H9 (cell line): ENCODE measurements around the gene SGCD. TPM values are rescaled to one million over a fixed set of nuclear protein-coding genes. Genes with fewer than 3 reads are reported as not detected.

Experiments
- DNase-seq: peaks from one replicate; pipeline ENCODE4 v3.0.0-alpha.2; 2017
- H2AFZ ChIP-seq: one replicate; pipeline ENCODE4 v1.6.1; 2013; ENCODE audit warnings: mild to moderate bottlenecking, low read length, control low read depth, moderate library complexity
- H2AK5ac ChIP-seq: 2 replicates; pipeline ENCODE4 v1.6.1; 2013; ENCODE audit warnings: low read length, control low read depth, mixed read lengths; ENCODE audit not compliant: insufficient read length
- H2BK120ac ChIP-seq: one replicate; pipeline ENCODE4 v1.6.1; 2013; ENCODE audit warnings: low read depth, mild to moderate bottlenecking, low read length, control low read depth, inconsistent platforms; ENCODE audit not compliant: poor library complexity, severe bottlenecking
- H2BK12ac ChIP-seq: 2 replicates; pipeline ENCODE4 v1.6.1; 2013; ENCODE audit warnings: low read length, control low read depth, mixed read lengths, low read depth; ENCODE audit not compliant: insufficient read length
- H2BK15ac ChIP-seq: 2 replicates; pipeline ENCODE4 v1.6.1; 2013; ENCODE audit warnings: low read depth, low read length, control low read depth
- H2BK20ac ChIP-seq: one replicate; pipeline ENCODE4 v1.6.1; 2013; ENCODE audit warnings: low read depth, mild to moderate bottlenecking, low read length, control low read depth, inconsistent platforms; ENCODE audit not compliant: poor library complexity, severe bottlenecking
- H2BK5ac ChIP-seq: 2 replicates; pipeline ENCODE4 v1.6.1; 2013; ENCODE audit warnings: low read length, control low read depth, mixed read lengths; ENCODE audit not compliant: insufficient read length
- H3K14ac ChIP-seq: 2 replicates; pipeline ENCODE4 v1.6.1; 2013; ENCODE audit warnings: low read length, control low read depth; ENCODE audit not compliant: insufficient read depth
- H3K18ac ChIP-seq: 2 replicates; pipeline ENCODE4 v1.6.1; 2013; ENCODE audit warnings: low read depth, mild to moderate bottlenecking, mixed read lengths, low read length, control low read depth; ENCODE audit not compliant: insufficient read length
- H3K23ac ChIP-seq: 2 replicates; pipeline ENCODE4 v1.6.1; 2013; ENCODE audit warnings: low read length, control low read depth, mixed read lengths, low read depth; ENCODE audit not compliant: insufficient read length
- H3K23me2 ChIP-seq: 2 replicates; pipeline ENCODE4 v1.6.1; 2013; ENCODE audit warnings: low read depth, mild to moderate bottlenecking, mixed read lengths, low read length, control low read depth; ENCODE audit not compliant: insufficient read length, poor library complexity, severe bottlenecking
- H3K27ac ChIP-seq: 2 replicates; pipeline ENCODE4 v1.5.1; 2013; ENCODE audit warnings: low read length, control low read depth, mixed read lengths, low read depth; ENCODE audit not compliant: insufficient read length
- H3K27me3 ChIP-seq: 2 replicates; pipeline ENCODE4 v1.6.1; 2013; ENCODE audit warnings: low read length, control low read depth, inconsistent platforms; ENCODE audit not compliant: insufficient read depth
- H3K4ac ChIP-seq: 2 replicates; pipeline ENCODE4 v1.6.1; 2013; ENCODE audit warnings: low read depth, mild to moderate bottlenecking, control low read depth, inconsistent platforms, low read length, moderate library complexity
- H3K4me1 ChIP-seq: 2 replicates; pipeline ENCODE4 v1.6.1; 2013; ENCODE audit warnings: low read length, control low read depth, inconsistent platforms; ENCODE audit not compliant: insufficient read depth
- H3K4me2 ChIP-seq: 2 replicates; pipeline ENCODE4 v1.6.1; 2013; ENCODE audit warnings: low read length, control low read depth, mixed read lengths; ENCODE audit not compliant: insufficient read length, insufficient read depth
- H3K56ac ChIP-seq: 2 replicates; pipeline ENCODE4 v1.6.1; 2013; ENCODE audit warnings: low read depth, mild to moderate bottlenecking, mixed read lengths, low read length, control low read depth; ENCODE audit not compliant: insufficient read length
- H3K79me1 ChIP-seq: 2 replicates; pipeline ENCODE4 v1.6.1; 2013; ENCODE audit warnings: low read depth, mild to moderate bottlenecking, moderate library complexity, low read length, control low read depth, inconsistent platforms; ENCODE audit not compliant: insufficient read depth, poor library complexity, severe bottlenecking
- H3K79me2 ChIP-seq: 2 replicates; pipeline ENCODE4 v1.6.1; 2013; ENCODE audit warnings: low read length, control low read depth, inconsistent platforms; ENCODE audit not compliant: insufficient read depth
- H3K9ac ChIP-seq: 2 replicates; pipeline ENCODE4 v1.6.1; 2013; ENCODE audit warnings: low read length, control low read depth, mixed read lengths; ENCODE audit not compliant: insufficient read length; ENCODE audit errors: extremely low read depth
- H3K9me3 ChIP-seq: one replicate; pipeline ENCODE4 v1.6.1; 2013; ENCODE audit warnings: low read depth, low read length, inconsistent platforms; ENCODE audit not compliant: control insufficient read depth
- H3T11ph ChIP-seq: one replicate; pipeline ENCODE4 v1.6.1; 2013; ENCODE audit warnings: mild to moderate bottlenecking, low read length, control low read depth, inconsistent platforms
- H4K20me1 ChIP-seq: one replicate; pipeline ENCODE4 v1.6.1; 2013; ENCODE audit not compliant: control insufficient read depth, insufficient read length, insufficient read depth
- H4K5ac ChIP-seq: 2 replicates; pipeline ENCODE4 v1.6.1; 2013; ENCODE audit warnings: low read depth, mild to moderate bottlenecking, mixed read lengths, low read length, control low read depth; ENCODE audit not compliant: insufficient read length
- H4K8ac ChIP-seq: replicated peaks from 2 replicates; pipeline ENCODE4 v1.6.1; 2013; ENCODE audit warnings: low read length, control low read depth, mixed read lengths, low read depth; ENCODE audit not compliant: insufficient read length
- H4K91ac ChIP-seq: 2 replicates; pipeline ENCODE4 v1.6.1; 2013; ENCODE audit warnings: low read depth, mild to moderate bottlenecking, moderate library complexity, mixed read lengths, low read length, control low read depth; ENCODE audit not compliant: insufficient read length
- H3K27ac Mint-ChIP-seq, 3 experiments: 2 replicates in 2 of 3; 3 replicates in 1 of 3; pipeline ENCODE4 v1.8.0; 2020 to 2021; ENCODE audit warnings: mixed read lengths in 3 of 3, mild to moderate bottlenecking in 1 of 3, moderate library complexity in 1 of 3
- H3K27me3 Mint-ChIP-seq: 2 replicates; pipeline ENCODE4 v1.8.0; 2021; ENCODE audit warnings: low read depth, mild to moderate bottlenecking, moderate library complexity, mixed read lengths
- H3K36me3 Mint-ChIP-seq, 3 experiments: 2 replicates in 2 of 3; 3 replicates in 1 of 3; pipeline ENCODE4 v1.8.0; 2020 to 2021; ENCODE audit warnings: low read depth in 3 of 3, mixed read lengths in 3 of 3; ENCODE audit not compliant: insufficient read depth in 1 of 3
- H3K4me1 Mint-ChIP-seq, 2 experiments: 2 replicates each; pipeline ENCODE4 v1.8.0; 2020; ENCODE audit warnings: mixed read lengths in 2 of 2
- H3K4me3 Mint-ChIP-seq, 2 experiments: 2 replicates in 1 of 2; 3 replicates in 1 of 2; pipeline ENCODE4 v1.8.0; 2020 to 2021; ENCODE audit warnings: mild to moderate bottlenecking in 2 of 2, mixed read lengths in 2 of 2, moderate library complexity in 1 of 2
- H3K9me3 Mint-ChIP-seq, 2 experiments: 2 replicates in 1 of 2; 3 replicates in 1 of 2; pipeline ENCODE4 v1.8.0; 2020; ENCODE audit warnings: mild to moderate bottlenecking in 2 of 2, mixed read lengths in 2 of 2, moderate library complexity in 1 of 2
- total RNA-seq: library from RNA; stranded (reverse); gene quantifications from 2 replicates; pipeline ENCODE4 v1.2.1, GENCODE V29; 2021
- TF ChIP-seq, protein P1 (sequence below): fragments of 200-600 bp; sonication (generic); conservative IDR thresholded peaks from 3 replicates; pipeline ENCODE4 v1.8.0; 2021; ENCODE audit warnings: antibody characterized with exemption, mild to moderate bottlenecking

Gene SGCD
- total RNA-seq, 1 experiment from 2014 or later: 0.11 TPM

DNA sequence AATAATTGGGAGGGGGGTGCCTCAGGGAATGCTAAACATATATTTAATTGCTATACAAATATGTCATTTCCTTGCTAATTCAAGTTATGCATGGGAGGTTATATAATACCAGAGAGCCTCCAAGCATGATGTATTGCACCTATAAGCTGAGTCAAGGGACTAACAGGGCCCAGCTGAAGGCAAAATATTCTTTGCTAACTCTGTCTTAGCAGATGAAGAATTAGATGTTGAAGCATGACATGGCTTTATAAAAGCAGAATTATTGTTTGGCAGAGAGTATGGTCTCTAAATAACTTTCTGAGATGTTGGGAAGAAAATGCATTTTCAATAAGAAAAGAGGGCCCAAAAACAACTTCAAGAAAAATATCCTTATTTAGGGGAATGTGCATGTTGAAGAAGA is 60.4 kb downstream of the SGCD start:
- no peak overlapping the region for H3K4me2 ChIP-seq
- no peaks in the 10 kb centered on the region for H3K79me1 ChIP-seq
- H2AK5ac ChIP-seq: no peak overlapping the region
- Mint-ChIP-seq H3K4me3 (no peak overlapping the region), H3K27me3 (no peaks in the 10 kb centered on the region), H3K27ac (no peak overlapping the region), H3K4me1 (no peaks in the 10 kb centered on the region), H3K9me3 (no peaks in the 10 kb centered on the region), H3K36me3 (no peaks in the 10 kb centered on the region)
- H3K23ac ChIP-seq: no peak overlapping the region
- H2BK5ac ChIP-seq: no peak overlapping the region
- no peak overlapping the region for H4K8ac ChIP-seq
- H3K9ac ChIP-seq: no peak overlapping the region
- no peak overlapping the region for H2BK12ac ChIP-seq
- H3T11ph ChIP-seq: no peak overlapping the region
- H2BK120ac ChIP-seq: no peak overlapping the region
- no peak overlapping the region for H3K56ac ChIP-seq
- H3K23me2 ChIP-seq: no peaks in the 10 kb centered on the region
- no peak overlapping the region for H2BK20ac ChIP-seq
- H3K14ac ChIP-seq: no peak overlapping the region
- DNase-seq: no peak
- H3K4ac ChIP-seq: no peak overlapping the region
- H3K27ac ChIP-seq: no peak overlapping the region
- no peaks in the 10 kb centered on the region for H4K20me1 ChIP-seq
- H3K18ac ChIP-seq: no peak overlapping the region
- no peak overlapping the region for H4K5ac ChIP-seq
- no peaks in the 10 kb centered on the region for H3K79me2 ChIP-seq
- H3K27me3 ChIP-seq: no peaks in the 10 kb centered on the region
- no peaks in the 10 kb centered on the region for H3K4me1 ChIP-seq
- H2AFZ ChIP-seq: no peak overlapping the region
- H3K9me3 ChIP-seq: no peaks in the 10 kb centered on the region
- no peak overlapping the region for H4K91ac ChIP-seq
- TF ChIP-seq, protein P1, sequence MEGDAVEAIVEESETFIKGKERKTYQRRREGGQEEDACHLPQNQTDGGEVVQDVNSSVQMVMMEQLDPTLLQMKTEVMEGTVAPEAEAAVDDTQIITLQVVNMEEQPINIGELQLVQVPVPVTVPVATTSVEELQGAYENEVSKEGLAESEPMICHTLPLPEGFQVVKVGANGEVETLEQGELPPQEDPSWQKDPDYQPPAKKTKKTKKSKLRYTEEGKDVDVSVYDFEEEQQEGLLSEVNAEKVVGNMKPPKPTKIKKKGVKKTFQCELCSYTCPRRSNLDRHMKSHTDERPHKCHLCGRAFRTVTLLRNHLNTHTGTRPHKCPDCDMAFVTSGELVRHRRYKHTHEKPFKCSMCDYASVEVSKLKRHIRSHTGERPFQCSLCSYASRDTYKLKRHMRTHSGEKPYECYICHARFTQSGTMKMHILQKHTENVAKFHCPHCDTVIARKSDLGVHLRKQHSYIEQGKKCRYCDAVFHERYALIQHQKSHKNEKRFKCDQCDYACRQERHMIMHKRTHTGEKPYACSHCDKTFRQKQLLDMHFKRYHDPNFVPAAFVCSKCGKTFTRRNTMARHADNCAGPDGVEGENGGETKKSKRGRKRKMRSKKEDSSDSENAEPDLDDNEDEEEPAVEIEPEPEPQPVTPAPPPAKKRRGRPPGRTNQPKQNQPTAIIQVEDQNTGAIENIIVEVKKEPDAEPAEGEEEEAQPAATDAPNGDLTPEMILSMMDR: no peak
- H2BK15ac ChIP-seq: no peak overlapping the region
